ENCODE data around the gene SCMH1. TPM values are rescaled to one million over a fixed set of nuclear protein-coding genes. Genes with fewer than 3 reads are reported as not detected.

SCMH1 gene
- polyA plus RNA-seq, 1 of the 3 experiments (the other 2 are of a cell fraction), result 38.5 TPM

- DNase-seq, result no peak
- H3K79me2 ChIP-seq (ENCODE audit: insufficient read depth), result no peaks in the 10 kb centered on the region; the same call in 1 of the 2 replicates
- no peak overlapping the region for H2AFZ ChIP-seq (ENCODE audit: low read depth)
- H3K27me3 ChIP-seq (ENCODE audit: insufficient read depth), result no peaks in the 10 kb centered on the region
- H3F3A ChIP-seq (replicated peaks; ENCODE audit: insufficient read depth), result peaks cover 22% of the 10 kb centered on the region
- H3K4me3 ChIP-seq (ENCODE audit: low read depth in 2 of 2, low read length in 1 of 2), result no peak overlapping the region
- over 99% methylated on average over 4 of the region's 4 CpGs for WGBS (ENCODE audit: low lambda C conversion rate)
- no peak overlapping the region for H3K9ac ChIP-seq
- no peaks in the 10 kb centered on the region; the same call in 1 of the 2 replicates for H3K9me3 ChIP-seq
- no peak overlapping the region for H3K4me2 ChIP-seq
- CTCF ChIA-PET, result interaction anchor here (0.6 kb wide), 1 partner anchor 72 kb away, joined by 3 read pairs; no protein-coding TSS in a partner anchor
- H3K4me1 ChIP-seq (ENCODE audit: control insufficient read depth in 1 of 2, insufficient read depth in 2 of 2, low read depth in 1 of 2, low read length in 1 of 2), result peaks cover 11 to 25% of the 10 kb centered on the region in 2 experiments
- TF ChIP-seq NFIC (IDR thresholded peaks at IDR 0.05; ENCODE audit: borderline replicate concordance) (no peak), USF1 (IDR thresholded peaks at IDR 0.05; ENCODE audit: borderline replicate concordance, low read depth) (no peak), EZH2phosphoT487 (IDR thresholded peaks at IDR 0.05; ENCODE audit: borderline replicate concordance, low read depth) (no peak), REST (IDR thresholded peaks at IDR 0.05; ENCODE audit: low read depth, low read length) (no peak), MXI1 (IDR thresholded peaks at IDR 0.05; ENCODE audit: low read depth, low read length) (no peak), JUND (IDR thresholded peaks at IDR 0.05) (no peak), MAX (IDR thresholded peaks at IDR 0.05; ENCODE audit: low read depth) (no peak), TEAD4 (IDR thresholded peaks at IDR 0.05; ENCODE audit: borderline replicate concordance, insufficient read depth) (no peak), TAF1 (IDR thresholded peaks at IDR 0.05; ENCODE audit: borderline replicate concordance, low read depth, low read length) (no peak), MEF2A (IDR thresholded peaks at IDR 0.05; ENCODE audit: borderline replicate concordance, low read depth) (no peak), FOXM1 (IDR thresholded peaks at IDR 0.05; ENCODE audit: low read depth) (no peak), SIN3A (IDR thresholded peaks at IDR 0.05; ENCODE audit: borderline replicate concordance, low read depth, low read length) (no peak), FOSL2 (IDR thresholded peaks at IDR 0.05; ENCODE audit: borderline replicate concordance, low read depth) (no peak), EP300 (IDR thresholded peaks at IDR 0.05; ENCODE audit: borderline replicate concordance in 1 of 2, low read depth in 1 of 2, low read length in 1 of 2) (no peak), RAD21 (IDR thresholded peaks at IDR 0.05; ENCODE audit: low read length) (no peak), NRF1 (IDR thresholded peaks at IDR 0.05; ENCODE audit: low read depth, low read length) (no peak), GATA2 (CRISPR knock-in tag; IDR thresholded peaks at IDR 0.05) (no peak), IRF3 (IDR thresholded peaks at IDR 0.05; ENCODE audit: low read depth, low read length) (no peak), YY1 (IDR thresholded peaks at IDR 0.05; ENCODE audit: low read depth) (no peak), POLR2AphosphoS5 (IDR thresholded peaks at IDR 0.05; ENCODE audit: low read depth, low read length) (no peak)
- 0 out of 2 replicates have a peak, but pooled peaks cover 3% of the 10 kb centered on the region for H4K20me1 ChIP-seq (ENCODE audit: insufficient read depth)
- POLR2A ChIA-PET, result no interaction called here
- H3K27ac ChIP-seq (ENCODE audit: low read depth in 2 of 2, low read length in 1 of 2), result no peak overlapping the region
- no peaks in the 10 kb centered on the region for H3K9me2 ChIP-seq
- H3K36me3 ChIP-seq (replicated peaks in 1 of 2; ENCODE audit: control insufficient read depth in 1 of 2, insufficient read depth in 2 of 2, low read length in 1 of 2), result peaks cover 2 to 7% of the 10 kb centered on the region in 2 experiments
These were observed 141.9 kb downstream of the SCMH1 start for GRCh38 chr1:41100170-41100569.

Measured in SK-N-SH (cell line).